ENCODE data around the gene FSTL5. TPM values are rescaled to one million over a fixed set of nuclear protein-coding genes. Genes with fewer than 3 reads are reported as not detected.

Gene FSTL5
- total and polyA plus RNA-seq, 2 of the 8 experiments (the other 6 are each of a cell fraction or from before 2014, with no cell fraction given), result 0.09 to 0.32 TPM

GRCh38 chr4:161841759-161842158 is 322.0 kb downstream of the FSTL5 start:
- no peaks in the 10 kb centered on the region for H3K36me3 ChIP-seq (ENCODE audit: control insufficient read depth in 2 of 4, insufficient read depth in 4 of 4, low read length in 3 of 4)
- no peaks in the 10 kb centered on the region for H3K4me1 ChIP-seq (replicated peaks in 1 of 4; ENCODE audit: control insufficient read depth in 3 of 4, insufficient read depth in 4 of 4, low read length in 3 of 4)
- H3K9ac ChIP-seq (replicated peaks in 1 of 4; ENCODE audit: extremely low read depth in 1 of 4, low read depth in 3 of 4, low read length in 3 of 4), result no peak overlapping the region
- no peak overlapping the region for H4K91ac ChIP-seq (replicated peaks; ENCODE audit: insufficient read length, low read length)
- 95% methylated on average over 4 of the region's 4 CpGs; no CpG with 5 or more reads in 1 of the 2 experiments for WGBS, 2 experiments (ENCODE audit: extremely low coverage in 1 of 2, insufficient coverage in 1 of 2, insufficient read length in 1 of 2, insufficient replicate concordance in 2 of 2, low coverage in 1 of 2, low lambda C conversion rate in 2 of 2, missing lambda C conversion rate in 1 of 2)
- no peak overlapping the region for H3K14ac ChIP-seq (ENCODE audit: insufficient read length)
- no peaks in the 10 kb centered on the region for H3K9me3 ChIP-seq (ENCODE audit: insufficient read depth in 2 of 2, low read depth in 1 of 2, low read length in 1 of 2)
- no peak overlapping the region for H2BK120ac ChIP-seq (replicated peaks; ENCODE audit: low read depth, low read length)
- no peaks in the 10 kb centered on the region for H3K79me1 ChIP-seq (ENCODE audit: low read depth, low read length)
- no peaks in the 10 kb centered on the region for H3K79me2 ChIP-seq (ENCODE audit: control insufficient read depth in 1 of 2, insufficient read depth in 2 of 2, low read length in 2 of 2)
- H2BK20ac ChIP-seq (ENCODE audit: low read length), result no peak overlapping the region
- no peak overlapping the region for H3K4me3 ChIP-seq (ENCODE audit: extremely low read depth in 1 of 4, insufficient read depth in 2 of 4, low read depth in 3 of 4, low read length in 4 of 4)
- no peak overlapping the region for H3K4ac ChIP-seq (replicated peaks; ENCODE audit: insufficient read length, low read depth, low read length)
- H2AK5ac ChIP-seq (ENCODE audit: low read depth, low read length), result no peak overlapping the region
- H3K27ac ChIP-seq (ENCODE audit: low read depth, low read length), result no peak overlapping the region
- H3K27me3 ChIP-seq (replicated peaks in 1 of 4; ENCODE audit: control insufficient read depth in 3 of 4, extremely low read depth in 1 of 4, insufficient read depth in 3 of 4, low read length in 3 of 4), result no peaks in the 10 kb centered on the region
- FAIRE-seq, result no peak
- no peak overlapping the region; the same call in 1 of the 2 replicates for H4K8ac ChIP-seq (ENCODE audit: extremely low read depth, insufficient read depth, low read length)
- DNase-seq (ENCODE audit: low read depth in 1 of 2, low spot score in 2 of 2), result no peak
- no peak overlapping the region for H3K56ac ChIP-seq (replicated peaks; ENCODE audit: insufficient read length, low read depth, low read length)
- no peak overlapping the region for H2BK12ac ChIP-seq (ENCODE audit: low read depth, low read length)
- no peak overlapping the region for H2AFZ ChIP-seq (ENCODE audit: low read length)
- H3K18ac ChIP-seq (ENCODE audit: extremely low read depth, low read length), result no peak overlapping the region
- no peak overlapping the region for H2BK5ac ChIP-seq (ENCODE audit: low read depth, low read length)
- no peaks in the 10 kb centered on the region for H3K23me2 ChIP-seq (ENCODE audit: low read depth, low read length)
- H4K5ac ChIP-seq (ENCODE audit: insufficient read length, low read depth, low read length), result no peak overlapping the region
- ChIA-PET CTCF (ENCODE audit: partially characterized antibody) (no interaction called here), POLR2A (ENCODE audit: partially characterized antibody) (no interaction called here)
- H3K23ac ChIP-seq (ENCODE audit: insufficient read length), result no peak overlapping the region
- no peaks in the 10 kb centered on the region for H4K20me1 ChIP-seq (replicated peaks in 1 of 2; ENCODE audit: control insufficient read depth in 1 of 2, insufficient read depth in 2 of 2, low read length in 2 of 2)
- H2BK15ac ChIP-seq (ENCODE audit: low read length), result no peak overlapping the region
- no peak overlapping the region for H3K4me2 ChIP-seq (ENCODE audit: insufficient read depth in 1 of 2, low read depth in 2 of 2, low read length in 2 of 2)
- TF ChIP-seq PHF8 (conservative IDR thresholded peaks at IDR 0.05; ENCODE audit: low read depth, low read length) (no peak), RFX5 (IDR thresholded peaks at IDR 0.05; ENCODE audit: borderline replicate concordance, low read depth, low read length) (no peak), GABPA (IDR thresholded peaks at IDR 0.05; ENCODE audit: borderline replicate concordance, insufficient read depth, low read length) (no peak), GTF2F1 (IDR thresholded peaks at IDR 0.05; ENCODE audit: borderline replicate concordance, low read depth, low read length) (no peak), HDAC2 (IDR thresholded peaks at IDR 0.05; ENCODE audit: borderline replicate concordance in 1 of 2, low read depth in 2 of 2, low read length in 2 of 2) (no peak), KDM4A (IDR thresholded peaks at IDR 0.05; ENCODE audit: low read depth, low read length, severe bottlenecking) (no peak), BRCA1 (IDR thresholded peaks at IDR 0.05; ENCODE audit: low read depth, low read length) (no peak), POU5F1 (IDR thresholded peaks at IDR 0.05; ENCODE audit: low read depth, low read length) (no peak), SAP30 (IDR thresholded peaks at IDR 0.05; ENCODE audit: insufficient read depth, insufficient replicate concordance, low read length) (no peak), HDAC6 (IDR thresholded peaks at IDR 0.05; ENCODE audit: low read depth, low read length) (no peak), CBX5 (IDR thresholded peaks at IDR 0.05; ENCODE audit: low read depth, low read length) (no peak), EZH2 (IDR thresholded peaks at IDR 0.05; ENCODE audit: low read depth, low read length, severe bottlenecking) (no peak), SP4 (IDR thresholded peaks at IDR 0.05; ENCODE audit: low read length) (no peak), FOSL1 (IDR thresholded peaks at IDR 0.05; ENCODE audit: insufficient read depth, low read depth, low read length) (no peak), RBBP5 (IDR thresholded peaks at IDR 0.05; ENCODE audit: borderline replicate concordance, low read depth, low read length) (no peak)

All from H1 (cell line).